Ishikawa (cell line): ENCODE measurements around the gene ARMH4.

Experiments
- CEBPB ChIP-seq: IDR thresholded peaks from 2 replicates; pipeline ENCODE4 v1.6.1; 2012
- CREB1 ChIP-seq: IDR thresholded peaks from 2 replicates; pipeline ENCODE4 v1.6.1; 2012; ENCODE audit warnings: low read depth
- EGR1 ChIP-seq: IDR thresholded peaks from 2 replicates; pipeline ENCODE4 v1.6.1; 2012
- EP300 ChIP-seq: IDR thresholded peaks from 2 replicates; pipeline ENCODE4 v1.6.1; 2012; ENCODE audit warnings: borderline replicate concordance
- NFIC ChIP-seq: IDR thresholded peaks from 2 replicates; pipeline ENCODE4 v1.6.1; 2012
- REST ChIP-seq: IDR thresholded peaks from 2 replicates; pipeline ENCODE4 v1.6.1; 2012; ENCODE audit warnings: low read depth, mild to moderate bottlenecking
- TAF1 ChIP-seq: IDR thresholded peaks from 2 replicates; pipeline ENCODE4 v1.6.1; 2012; ENCODE audit warnings: low read depth, mild to moderate bottlenecking
- YY1 ChIP-seq: IDR thresholded peaks from 2 replicates; pipeline ENCODE4 v1.6.1; 2012; ENCODE audit warnings: low read depth
- TF ChIP-seq, protein P1 (sequence below): IDR thresholded peaks from 2 replicates; pipeline ENCODE4 v1.6.1; 2012

GRCh38 chr14:58088961-58089360, 63.1 kb downstream of the ARMH4 start:
- TF ChIP-seq EP300 (no peak), CEBPB (no peak), CREB1 (no peak), NFIC (no peak), TAF1 (no peak), YY1 (no peak), REST (no peak), EGR1 (no peak)
- TF ChIP-seq, protein P1, sequence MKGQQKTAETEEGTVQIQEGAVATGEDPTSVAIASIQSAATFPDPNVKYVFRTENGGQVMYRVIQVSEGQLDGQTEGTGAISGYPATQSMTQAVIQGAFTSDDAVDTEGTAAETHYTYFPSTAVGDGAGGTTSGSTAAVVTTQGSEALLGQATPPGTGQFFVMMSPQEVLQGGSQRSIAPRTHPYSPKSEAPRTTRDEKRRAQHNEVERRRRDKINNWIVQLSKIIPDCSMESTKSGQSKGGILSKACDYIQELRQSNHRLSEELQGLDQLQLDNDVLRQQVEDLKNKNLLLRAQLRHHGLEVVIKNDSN, result no peak
